ENCODE results near the gene NUDT4B. TPM values are rescaled to one million over a fixed set of nuclear protein-coding genes. Genes with fewer than 3 reads are reported as not detected.
"Not testable (repeated sequence)": the region's sequence is repeated elsewhere in the genome, so short reads cannot be mapped to it uniquely, and the experiment has no call there.

Gene NUDT4B
- total RNA-seq, 1 donor from 2014 or later, result 0.68 TPM

DNA sequence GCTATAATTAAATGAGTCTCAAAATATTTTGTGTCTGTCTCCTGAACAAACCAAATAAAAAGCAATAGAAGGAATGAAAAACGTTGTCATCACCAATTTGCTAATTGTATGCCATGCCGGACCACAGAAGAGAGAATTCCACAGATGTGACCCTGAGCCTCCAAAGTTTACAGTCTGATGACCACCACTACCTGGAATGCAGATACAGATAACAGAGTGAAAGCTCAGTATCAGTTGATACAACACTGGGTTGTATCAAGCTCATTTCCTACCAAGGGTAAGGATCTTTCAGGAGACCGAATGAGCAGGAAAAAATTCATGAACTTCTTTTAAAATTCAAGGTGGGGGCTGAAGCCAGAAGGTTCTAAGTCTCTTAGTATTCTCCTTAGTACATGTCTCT lies 25.1 kb upstream of the NUDT4B start:
- intact Hi-C loops (cut with micrococcal nuclease); H3K27ac Mint-ChIP-seq: not testable (repeated sequence)

DNA sequence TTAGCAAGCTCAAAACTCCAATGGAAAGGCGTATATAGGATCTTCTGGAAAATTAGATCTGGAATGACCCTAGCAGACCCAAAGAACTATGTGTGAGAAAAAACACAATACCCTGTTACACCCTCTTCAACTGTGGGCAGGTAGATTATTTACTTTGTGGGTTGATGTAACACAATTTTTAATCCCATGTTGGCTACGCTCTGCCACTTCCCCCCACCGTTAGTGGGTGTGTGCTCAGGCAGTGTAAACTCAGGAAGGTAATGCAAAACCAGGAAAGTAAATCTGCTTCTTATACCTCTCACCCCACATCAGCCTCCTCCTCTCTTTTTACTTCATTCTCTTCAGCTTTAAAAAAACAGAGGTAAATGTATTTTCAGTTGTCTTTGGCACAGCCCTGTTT lies 23.7 kb upstream of the NUDT4B start:
- H3K9me3 Mint-ChIP-seq; H3K36me3 Mint-ChIP-seq (ENCODE audit: low read depth); DNase-seq (ENCODE audit: low spot score); intact Hi-C loops (cut with micrococcal nuclease); H3K27me3 Mint-ChIP-seq (ENCODE audit: low read depth); H3K27ac Mint-ChIP-seq; H3K4me3 Mint-ChIP-seq (ENCODE audit: low read depth); H3K4me1 Mint-ChIP-seq (ENCODE audit: low read depth): not testable (repeated sequence)

More for the DNA sequence above, 25.1 kb upstream of the NUDT4B start:
- H3K36me3 Mint-ChIP-seq (ENCODE audit: low read depth); H3K4me1 Mint-ChIP-seq (ENCODE audit: low read depth); H3K9me3 Mint-ChIP-seq; H3K27me3 Mint-ChIP-seq (ENCODE audit: low read depth); DNase-seq (ENCODE audit: low spot score); H3K4me3 Mint-ChIP-seq (ENCODE audit: low read depth): not testable (repeated sequence)

DNA sequence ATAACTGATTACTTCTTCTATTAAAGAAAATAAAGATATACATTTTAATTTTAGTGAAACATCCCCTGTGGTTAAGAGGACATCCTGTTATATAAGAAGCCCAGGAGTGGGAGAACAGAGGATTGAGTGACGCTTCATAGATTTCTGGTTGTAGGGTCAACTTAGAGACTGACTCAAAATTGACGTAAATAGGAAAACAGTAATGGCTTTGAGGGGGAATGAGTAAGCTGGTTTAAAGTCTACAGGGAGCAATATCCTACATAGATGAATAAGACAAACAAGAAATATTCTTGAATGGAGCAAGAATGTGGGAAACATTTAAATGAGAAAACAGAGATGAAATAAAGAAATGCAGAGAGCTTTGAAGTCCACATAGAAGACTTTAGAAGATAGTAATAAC lies 20.7 kb upstream of the NUDT4B start:
- H3K27me3 Mint-ChIP-seq (ENCODE audit: low read depth); H3K27ac Mint-ChIP-seq; intact Hi-C loops (cut with micrococcal nuclease); H3K9me3 Mint-ChIP-seq; DNase-seq (ENCODE audit: low spot score); H3K4me1 Mint-ChIP-seq (ENCODE audit: low read depth); H3K36me3 Mint-ChIP-seq (ENCODE audit: low read depth); H3K4me3 Mint-ChIP-seq (ENCODE audit: low read depth): not testable (repeated sequence)

DNA sequence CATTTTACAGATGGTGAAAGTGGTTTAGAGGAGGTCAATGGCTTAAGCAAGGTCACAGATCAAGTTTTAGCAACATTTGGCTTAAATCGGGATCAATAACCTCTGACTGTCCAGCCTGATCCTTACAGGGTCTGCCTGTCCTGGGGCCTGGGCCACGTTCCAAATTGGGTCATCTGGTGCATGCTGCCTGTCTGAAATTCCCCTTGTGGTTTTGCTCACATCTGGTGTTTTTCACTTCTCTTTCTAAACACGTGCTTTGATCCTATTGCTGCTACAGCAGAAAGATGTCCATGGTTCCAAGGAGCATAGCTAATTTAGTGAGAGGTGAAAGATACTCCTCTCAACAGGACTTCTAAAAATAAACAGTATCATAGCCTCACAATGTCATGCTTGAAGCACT lies 19.4 kb upstream of the NUDT4B start:
- H3K36me3 Mint-ChIP-seq (ENCODE audit: low read depth); H3K27me3 Mint-ChIP-seq (ENCODE audit: low read depth); H3K4me1 Mint-ChIP-seq (ENCODE audit: low read depth); DNase-seq (ENCODE audit: low spot score); H3K4me3 Mint-ChIP-seq (ENCODE audit: low read depth); intact Hi-C loops (cut with micrococcal nuclease); H3K9me3 Mint-ChIP-seq; H3K27ac Mint-ChIP-seq: not testable (repeated sequence)

DNA sequence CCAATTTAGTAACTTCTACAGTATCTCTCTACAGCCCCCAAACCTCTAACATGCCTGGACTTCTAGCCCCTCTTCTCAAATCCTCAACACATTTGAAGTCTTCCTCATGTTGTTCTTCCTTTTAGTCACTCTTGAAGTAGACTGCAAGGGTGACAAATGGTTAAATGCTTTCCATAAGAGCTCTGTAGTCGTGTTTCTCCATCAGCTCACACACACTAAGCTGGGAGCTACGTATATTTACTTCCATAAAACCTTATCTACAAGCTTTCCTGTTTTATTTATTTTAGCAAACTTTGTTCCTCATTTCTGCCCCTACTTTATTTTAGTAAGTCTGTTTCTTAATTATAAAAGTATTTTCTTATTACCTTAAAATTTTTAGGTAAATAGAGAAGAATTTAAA lies 19.0 kb upstream of the NUDT4B start:
- H3K4me1 Mint-ChIP-seq (ENCODE audit: low read depth); intact Hi-C loops (cut with micrococcal nuclease); H3K27me3 Mint-ChIP-seq (ENCODE audit: low read depth); H3K9me3 Mint-ChIP-seq; H3K27ac Mint-ChIP-seq; H3K36me3 Mint-ChIP-seq (ENCODE audit: low read depth); DNase-seq (ENCODE audit: low spot score); H3K4me3 Mint-ChIP-seq (ENCODE audit: low read depth): not testable (repeated sequence)

DNA sequence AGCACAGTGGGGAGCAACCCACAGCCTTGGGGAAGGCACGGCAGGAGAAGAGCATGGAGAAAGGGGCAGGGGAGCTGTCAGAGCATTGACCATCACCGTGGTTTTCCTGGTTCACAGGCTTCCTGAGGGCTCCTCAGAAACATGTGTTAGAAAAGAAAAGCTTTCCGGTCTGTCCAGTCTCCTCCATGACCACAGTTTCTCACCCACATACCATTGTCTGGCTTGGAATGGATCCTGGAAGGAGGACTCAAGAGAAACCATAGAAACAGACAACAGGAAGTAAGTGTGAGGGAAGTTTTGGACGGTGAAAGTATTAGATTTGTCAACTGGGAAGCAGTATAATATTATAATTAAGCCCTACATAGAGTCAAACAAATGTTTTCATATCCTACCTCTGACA lies 16.3 kb upstream of the NUDT4B start:
- H3K36me3 Mint-ChIP-seq (ENCODE audit: low read depth); H3K27ac Mint-ChIP-seq; DNase-seq (ENCODE audit: low spot score); H3K4me3 Mint-ChIP-seq (ENCODE audit: low read depth); intact Hi-C loops (cut with micrococcal nuclease); H3K9me3 Mint-ChIP-seq; H3K4me1 Mint-ChIP-seq (ENCODE audit: low read depth); H3K27me3 Mint-ChIP-seq (ENCODE audit: low read depth): not testable (repeated sequence)

DNA sequence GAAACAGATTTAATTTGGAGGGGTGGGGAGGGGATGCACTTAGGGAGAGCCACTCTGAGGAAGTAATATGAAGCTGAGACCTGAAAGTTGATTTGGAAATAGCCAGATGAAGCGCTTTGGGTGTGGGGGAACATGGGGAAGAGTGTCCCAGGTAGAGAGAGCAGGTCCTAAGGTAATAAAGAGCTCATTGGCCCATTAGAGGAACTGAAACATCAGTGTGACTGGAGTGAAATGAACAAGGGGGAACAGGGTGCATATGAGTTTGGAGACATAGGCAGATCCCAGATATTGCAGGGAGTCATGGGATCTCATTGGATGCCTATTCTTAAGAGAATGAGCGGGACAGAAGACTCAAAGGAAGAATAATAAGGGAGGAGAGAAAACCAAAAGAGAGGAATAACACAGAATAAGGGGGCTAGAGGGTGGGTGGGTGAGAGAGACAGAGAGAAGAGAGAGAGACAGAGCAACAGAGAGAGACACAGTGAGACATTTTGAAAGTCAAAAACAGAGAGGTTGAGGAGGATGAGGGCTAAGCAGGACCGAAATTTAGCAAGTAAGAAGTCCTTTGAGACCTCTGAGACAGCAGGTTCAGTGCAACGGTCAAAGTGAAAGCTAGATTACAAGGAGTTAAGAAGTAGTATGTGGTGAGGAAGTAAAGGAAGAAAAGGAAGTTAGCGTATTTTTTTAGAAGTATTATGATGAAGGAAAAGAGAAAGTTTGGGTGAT lies 14.8 kb upstream of the NUDT4B start:
- H3K4me3 Mint-ChIP-seq (ENCODE audit: low read depth); DNase-seq (ENCODE audit: low spot score); intact Hi-C loops (cut with micrococcal nuclease); H3K36me3 Mint-ChIP-seq (ENCODE audit: low read depth); H3K4me1 Mint-ChIP-seq (ENCODE audit: low read depth); H3K27ac Mint-ChIP-seq; H3K9me3 Mint-ChIP-seq; H3K27me3 Mint-ChIP-seq (ENCODE audit: low read depth): not testable (repeated sequence)

DNA sequence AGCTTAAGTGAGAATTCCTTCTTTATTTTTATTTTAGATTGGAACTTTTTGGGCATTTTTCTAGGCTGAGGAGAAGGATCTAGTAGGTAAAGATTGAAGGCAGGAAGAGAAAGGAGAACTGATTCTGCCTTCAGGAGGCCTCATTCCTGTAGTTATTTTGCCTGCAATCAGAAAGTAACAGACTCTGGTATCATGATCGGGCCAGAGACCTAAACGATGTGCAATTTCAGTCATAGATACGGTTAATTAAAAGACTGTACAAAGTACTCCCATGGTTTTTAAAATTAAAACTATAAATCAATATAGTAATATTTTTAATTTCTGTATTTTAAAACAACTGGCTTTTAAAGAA lies 14.3 kb upstream of the NUDT4B start:
- H3K9me3 Mint-ChIP-seq; H3K36me3 Mint-ChIP-seq (ENCODE audit: low read depth); H3K27ac Mint-ChIP-seq; H3K27me3 Mint-ChIP-seq (ENCODE audit: low read depth); intact Hi-C loops (cut with micrococcal nuclease); H3K4me3 Mint-ChIP-seq (ENCODE audit: low read depth); H3K4me1 Mint-ChIP-seq (ENCODE audit: low read depth); DNase-seq (ENCODE audit: low spot score): not testable (repeated sequence)

DNA sequence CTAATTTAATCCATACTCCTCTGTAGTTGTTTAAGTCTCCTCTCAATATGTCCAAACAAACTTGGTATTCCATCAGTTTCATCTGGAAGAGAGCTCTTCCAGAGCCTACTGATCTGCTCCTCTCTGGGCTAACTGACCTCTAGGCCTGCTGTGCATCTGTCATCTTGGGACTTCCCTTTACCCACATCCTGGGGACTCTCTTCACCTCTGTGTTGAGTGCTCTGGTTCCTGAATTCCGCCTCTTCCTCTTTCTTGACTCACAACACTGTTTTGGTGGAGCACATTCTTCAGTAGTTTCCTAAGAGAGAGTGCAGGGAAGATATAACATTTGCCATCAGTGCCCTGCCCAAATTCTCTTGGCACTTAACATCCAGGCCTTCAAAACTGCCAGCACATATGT lies 13.0 kb upstream of the NUDT4B start:
- H3K4me1 Mint-ChIP-seq (ENCODE audit: low read depth); H3K4me3 Mint-ChIP-seq (ENCODE audit: low read depth); H3K9me3 Mint-ChIP-seq; DNase-seq (ENCODE audit: low spot score); H3K36me3 Mint-ChIP-seq (ENCODE audit: low read depth); H3K27me3 Mint-ChIP-seq (ENCODE audit: low read depth); H3K27ac Mint-ChIP-seq; intact Hi-C loops (cut with micrococcal nuclease): not testable (repeated sequence)

DNA sequence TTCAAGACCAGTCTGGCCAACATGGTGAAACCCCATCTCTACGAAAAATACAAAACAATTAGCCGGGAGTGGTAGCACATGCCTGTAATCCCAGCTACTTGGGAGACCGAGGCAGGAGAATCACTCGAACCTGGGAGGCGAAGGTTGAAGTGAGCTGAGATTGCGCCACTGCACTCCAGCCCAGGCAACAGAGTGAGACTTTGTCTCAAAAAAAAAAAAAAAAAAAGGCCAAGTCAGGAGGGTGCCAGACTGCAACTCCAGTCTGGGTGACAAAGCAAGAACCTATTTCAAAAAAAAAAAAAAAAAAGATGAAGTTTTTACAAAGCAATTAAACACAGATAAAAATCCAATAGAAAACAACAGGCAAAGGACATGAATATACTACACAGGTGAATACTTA lies 9.9 kb upstream of the NUDT4B start:
- DNase-seq (ENCODE audit: low spot score); H3K27me3 Mint-ChIP-seq (ENCODE audit: low read depth); H3K9me3 Mint-ChIP-seq; H3K4me3 Mint-ChIP-seq (ENCODE audit: low read depth); H3K36me3 Mint-ChIP-seq (ENCODE audit: low read depth); H3K27ac Mint-ChIP-seq; H3K4me1 Mint-ChIP-seq (ENCODE audit: low read depth); intact Hi-C loops (cut with micrococcal nuclease): not testable (repeated sequence)

DNA sequence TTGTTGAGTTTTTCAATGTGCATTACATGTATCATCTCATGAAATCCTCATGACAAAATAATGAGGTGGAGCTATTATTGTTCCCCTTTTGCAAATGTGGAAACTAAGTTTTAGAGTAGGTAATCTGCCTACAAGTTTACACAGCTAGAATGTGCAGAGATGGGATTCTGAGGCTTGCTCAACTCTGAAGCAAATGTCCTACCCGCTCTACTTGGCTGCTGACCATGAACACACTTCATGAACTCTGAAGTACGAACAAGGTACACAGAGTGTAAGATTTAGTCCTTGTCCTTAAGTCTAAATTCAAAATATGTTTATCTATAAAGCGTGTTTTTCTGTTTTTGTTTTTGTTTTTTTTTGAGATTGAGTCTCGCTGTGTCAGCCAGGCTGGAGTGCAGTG lies 5.4 kb upstream of the NUDT4B start:
- H3K36me3 Mint-ChIP-seq (ENCODE audit: low read depth); H3K27ac Mint-ChIP-seq; H3K27me3 Mint-ChIP-seq (ENCODE audit: low read depth); H3K9me3 Mint-ChIP-seq; H3K4me1 Mint-ChIP-seq (ENCODE audit: low read depth); intact Hi-C loops (cut with micrococcal nuclease); DNase-seq (ENCODE audit: low spot score); H3K4me3 Mint-ChIP-seq (ENCODE audit: low read depth): not testable (repeated sequence)

DNA sequence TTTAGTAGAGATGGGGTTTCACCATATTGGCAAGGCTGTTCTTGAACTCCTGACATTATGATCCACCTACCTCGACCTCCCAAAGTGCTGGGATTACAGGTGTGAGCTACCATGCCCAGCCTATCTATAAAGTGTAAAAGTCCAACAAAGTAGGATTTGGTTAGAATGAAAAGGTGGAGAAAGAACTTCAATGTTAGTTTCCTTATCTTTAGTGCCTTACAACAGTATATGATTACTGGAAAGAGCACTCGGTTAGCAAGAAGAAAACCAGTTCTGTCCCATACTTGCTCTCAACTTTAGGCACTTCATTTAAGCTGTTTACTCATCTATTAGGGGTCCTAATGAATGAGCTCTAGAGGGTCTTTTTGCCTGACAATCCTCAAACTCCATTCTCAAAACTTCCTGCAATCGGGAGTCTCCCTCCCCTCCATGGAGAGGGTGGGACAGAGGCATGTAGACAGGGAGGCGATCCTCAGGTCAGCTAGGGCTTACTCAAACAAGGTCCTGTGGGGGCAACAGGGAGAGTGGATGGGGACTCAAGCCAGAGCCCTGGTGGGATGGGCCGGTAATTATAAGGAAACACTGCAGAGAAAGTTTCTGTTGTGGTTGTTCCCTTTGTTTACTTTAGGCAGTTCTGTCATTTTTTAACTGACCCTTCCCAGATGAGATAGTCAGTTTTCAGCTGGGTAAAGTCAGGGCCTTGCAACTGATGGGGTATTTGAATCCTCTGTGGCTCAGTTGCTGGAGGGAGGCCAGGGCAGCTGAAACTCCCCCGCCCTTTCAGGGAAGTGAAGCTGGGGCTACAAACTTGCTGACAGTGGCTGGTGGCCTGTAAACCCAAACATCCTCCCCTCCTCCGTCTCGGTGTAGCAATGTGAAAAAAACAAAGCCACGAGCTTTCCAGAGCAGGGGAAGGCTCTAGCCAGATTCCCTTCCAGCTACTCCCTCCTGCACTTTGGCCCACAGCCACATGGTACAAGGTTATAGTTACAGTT lies 4.6 kb upstream of the NUDT4B start:
- H3K9me3 Mint-ChIP-seq; H3K4me1 Mint-ChIP-seq (ENCODE audit: low read depth); intact Hi-C loops (cut with micrococcal nuclease); H3K36me3 Mint-ChIP-seq (ENCODE audit: low read depth); H3K4me3 Mint-ChIP-seq (ENCODE audit: low read depth); H3K27ac Mint-ChIP-seq; H3K27me3 Mint-ChIP-seq (ENCODE audit: low read depth); DNase-seq (ENCODE audit: low spot score): not testable (repeated sequence)

DNA sequence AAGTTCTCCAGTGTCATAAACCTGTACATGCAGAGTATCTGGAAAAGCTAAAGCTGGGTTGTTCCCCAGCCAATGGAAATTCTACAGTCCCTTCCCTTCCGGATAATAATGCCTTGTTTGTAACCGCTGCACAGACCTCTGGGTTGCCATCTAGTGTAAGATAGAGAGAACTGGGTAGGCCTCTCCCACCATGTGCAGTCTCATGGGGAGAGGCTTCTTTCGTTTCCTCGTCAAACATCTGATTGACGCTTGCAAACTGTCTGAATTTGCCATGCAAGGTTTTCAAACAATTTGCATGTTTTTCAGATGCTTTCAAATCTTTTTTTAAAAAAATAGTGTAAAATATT lies 734 bp downstream of the NUDT4B start:
- H3K36me3 Mint-ChIP-seq (ENCODE audit: low read depth); intact Hi-C loops (cut with micrococcal nuclease); DNase-seq (ENCODE audit: low spot score); H3K4me1 Mint-ChIP-seq (ENCODE audit: low read depth); H3K27ac Mint-ChIP-seq; H3K27me3 Mint-ChIP-seq (ENCODE audit: low read depth); H3K9me3 Mint-ChIP-seq; H3K4me3 Mint-ChIP-seq (ENCODE audit: low read depth): not testable (repeated sequence)
